GM23248 (cell line): ENCODE results near the gene MARCO. TPM values are rescaled to one million over a fixed set of nuclear protein-coding genes. Genes with fewer than 3 reads are reported as not detected.
A peak's percentile ranks its signal among the peaks of the same experiment; 100 is the strongest.

Experiments
- DNase-seq: peaks from one replicate; pipeline ENCODE4 v3.0.0-alpha.2; 2015
- H2AFZ ChIP-seq: fragments of 200-600 bp; sonication (generic); 2 replicates; pipeline ENCODE4 v1.6.1; 2016; ENCODE audit warnings: antibody characterized with exemption
- H3F3A ChIP-seq: fragments of 200-600 bp; sonication (generic); 2 replicates; pipeline ENCODE4 v1.6.1; 2016; ENCODE audit warnings: mild to moderate bottlenecking, antibody characterized with exemption, mixed run types; ENCODE audit not compliant: insufficient read depth
- H3K27ac ChIP-seq: fragments of 200-600 bp; sonication (generic); 2 replicates; pipeline ENCODE4 v1.5.1; 2016; ENCODE audit warnings: mild to moderate bottlenecking
- H3K27me3 ChIP-seq: fragments of 200-600 bp; sonication (generic); replicated peaks from 2 replicates; pipeline ENCODE4 v1.6.1; 2016; ENCODE audit warnings: mild to moderate bottlenecking; ENCODE audit not compliant: insufficient read depth
- H3K36me3 ChIP-seq: fragments of 200-600 bp; sonication (generic); 2 replicates; pipeline ENCODE4 v1.6.1; 2016; ENCODE audit warnings: low read depth, mild to moderate bottlenecking
- H3K4me1 ChIP-seq: fragments of 200-600 bp; sonication (generic); 2 replicates; pipeline ENCODE4 v1.6.1; 2016; ENCODE audit warnings: mild to moderate bottlenecking; ENCODE audit not compliant: insufficient read depth
- H3K4me2 ChIP-seq: fragments of 200-600 bp; sonication (generic); one replicate; pipeline ENCODE4 v1.6.1; 2016; ENCODE audit warnings: mild to moderate bottlenecking; ENCODE audit not compliant: unreplicated experiment
- H3K4me3 ChIP-seq: fragments of 200-600 bp; sonication (generic); 2 replicates; pipeline ENCODE4 v1.5.1; 2016; ENCODE audit warnings: mild to moderate bottlenecking
- H3K79me2 ChIP-seq: fragments of 200-600 bp; sonication (generic); 2 replicates; pipeline ENCODE4 v1.6.1; 2016; ENCODE audit warnings: mild to moderate bottlenecking; ENCODE audit not compliant: insufficient read depth
- H3K9ac ChIP-seq: fragments of 200-600 bp; sonication (generic); 2 replicates; pipeline ENCODE4 v1.6.1; 2016; ENCODE audit warnings: mild to moderate bottlenecking
- H3K9me2 ChIP-seq: fragments of 200-600 bp; sonication (generic); 2 replicates; pipeline ENCODE4 v1.6.1; 2016; ENCODE audit warnings: mixed run types, mild to moderate bottlenecking, moderate library complexity; ENCODE audit not compliant: insufficient read depth
- H3K9me3 ChIP-seq: fragments of 200-600 bp; sonication (generic); one replicate; pipeline ENCODE4 v1.6.1; 2017; ENCODE audit warnings: low read depth
- H4K20me1 ChIP-seq: fragments of 200-600 bp; sonication (generic); 2 replicates; pipeline ENCODE4 v1.6.0; 2016; ENCODE audit not compliant: insufficient read depth
- EZH2 ChIP-seq: fragments of 200-600 bp; sonication (generic); IDR thresholded peaks from 2 replicates; pipeline ENCODE4 v1.6.1; 2018; ENCODE audit warnings: antibody characterized with exemption, mild to moderate bottlenecking; ENCODE audit not compliant: insufficient read depth, poor library complexity, severe bottlenecking
- EZH2phosphoT487 ChIP-seq: fragments of 200-600 bp; sonication (generic); IDR thresholded peaks from 2 replicates; pipeline ENCODE4 v1.6.1; 2018; ENCODE audit warnings: antibody characterized with exemption, moderate library complexity, mild to moderate bottlenecking, low read depth; ENCODE audit not compliant: insufficient read depth
- WGBS, 2 experiments: methylation state at CpG; one replicate each; pipeline ENCODE4 v1.1.6; 2015 to 2017; ENCODE audit warnings: low lambda C conversion rate in 2 of 2, low coverage in 1 of 2; ENCODE audit errors: missing lambda C conversion rate in 2 of 2; 5-methylcytosine and 5-hydroxymethylcytosine counted together
- in situ Hi-C: fragments of 300-500 bp; cut with MboI; formaldehyde crosslinking; loops from 2 replicates; pipeline ENCODE4 v1.15.0; 2020
- polyA plus RNA-seq: library from polyadenylated mRNA; unstranded; fragments of >200 nt; fragmentation: Nextera tagmentation; extraction: Ambion mirVana; gene quantifications from 2 replicates; pipeline ENCODE4 v1.2.1, GENCODE V29; 2016
- total RNA-seq: library from RNA; depleted of rRNA; stranded (reverse); fragments of >200 nt; shearing (Covaris generic); gene quantifications from 2 replicates; pipeline ENCODE4 v1.2.3, GENCODE V29; 2014

MARCO gene
- total and polyA plus RNA-seq, 2 experiments from 2014 or later = not detected

DNA sequence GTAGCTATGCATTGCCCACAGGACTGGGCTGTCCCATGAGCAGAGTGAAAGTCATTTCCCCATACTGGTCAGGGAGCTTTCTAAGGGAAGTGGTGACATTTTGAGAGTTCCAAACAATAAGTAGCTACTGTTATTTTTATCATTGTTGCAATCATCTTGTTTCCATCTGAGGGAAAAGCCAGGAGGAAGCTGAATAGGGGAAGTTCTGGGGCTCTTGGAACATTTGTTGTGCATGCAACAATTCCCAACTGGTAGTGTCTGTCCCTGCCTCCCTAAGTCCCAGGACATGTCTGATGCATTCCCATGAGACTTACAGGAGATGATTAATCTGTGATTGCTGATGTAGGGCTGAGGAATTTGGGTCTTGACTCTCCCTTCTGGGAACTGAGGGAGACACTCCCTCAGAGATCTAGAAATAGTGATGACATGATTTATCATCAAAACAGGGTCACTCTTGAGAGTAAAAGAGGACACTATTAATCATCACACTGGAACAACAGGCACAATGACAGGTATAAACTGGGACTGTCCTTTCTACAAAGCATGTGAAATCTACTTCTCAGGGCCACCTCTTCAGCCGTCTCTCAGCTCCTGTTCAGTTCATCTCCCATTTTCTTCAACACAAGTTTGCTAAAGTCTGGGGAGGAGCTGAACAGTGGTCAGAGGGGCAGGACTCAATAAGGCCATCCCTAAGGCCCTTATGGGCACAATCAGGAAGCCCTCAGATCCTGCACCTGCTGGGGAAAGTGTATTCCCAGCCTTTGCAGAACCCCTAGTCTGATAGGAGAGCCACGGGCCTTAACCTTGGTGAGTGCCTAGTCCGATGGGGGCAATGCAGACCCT is 28.0 kb upstream of the MARCO start:
- in situ Hi-C loops = no loop called here
- H2AFZ ChIP-seq = no peak overlapping the region

DNA sequence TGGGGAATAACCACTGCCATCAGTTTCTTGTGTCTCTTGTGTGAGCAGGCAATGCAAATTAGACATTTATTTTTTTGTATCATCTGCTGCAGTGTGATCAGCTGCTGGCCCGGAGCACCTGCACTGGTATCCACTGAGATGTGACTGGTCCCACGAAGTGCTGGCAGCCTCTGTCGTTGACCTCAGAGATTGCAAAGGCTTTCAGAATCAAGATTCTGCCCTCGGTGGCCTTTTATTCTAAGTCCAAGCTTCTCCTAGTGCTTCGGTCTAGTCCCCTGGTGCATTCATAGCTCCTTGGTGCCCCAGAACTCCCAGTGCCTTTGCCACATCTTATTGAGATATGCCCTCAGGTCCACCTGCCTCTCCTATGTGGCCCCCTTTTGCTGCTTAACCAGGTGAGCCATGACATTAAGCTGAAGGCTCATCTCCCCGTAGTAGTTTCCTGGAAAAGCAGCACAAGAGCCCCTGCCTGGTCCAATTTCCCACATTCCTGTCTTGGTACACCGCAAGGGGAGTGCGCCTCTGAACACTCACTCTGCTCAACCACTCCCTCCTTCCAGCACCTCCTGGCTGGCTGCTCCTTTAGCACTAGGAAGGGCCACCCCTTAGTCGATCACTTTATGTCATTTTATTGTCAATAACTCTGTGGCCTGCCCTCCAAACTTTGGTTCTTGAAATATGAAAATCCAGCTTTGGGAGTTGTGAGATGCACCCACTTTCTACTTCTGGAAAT is 27.1 kb upstream of the MARCO start:
- in situ Hi-C loops = no loop called here
- H3K9ac ChIP-seq = no peak overlapping the region
- H3F3A ChIP-seq = no peaks in the 10 kb centered on the region
- peaks cover 21% of the 10 kb centered on the region for H3K27me3 ChIP-seq
- H3K9me3 ChIP-seq = no peaks in the 10 kb centered on the region
- no peak overlapping the region for H3K27ac ChIP-seq
- no peaks in the 10 kb centered on the region for H3K9me2 ChIP-seq
- WGBS, 2 experiments = 56 to 57% methylated on average over 9 of the region's 9 CpGs
- H3K4me1 ChIP-seq = peaks cover 9% of the 10 kb centered on the region; the same call in 1 of the 2 replicates
- no peak overlapping the region for H3K4me3 ChIP-seq
- no peak for DNase-seq
- H3K36me3 ChIP-seq = no peaks in the 10 kb centered on the region
- no peaks in the 10 kb centered on the region for H4K20me1 ChIP-seq
- no peak overlapping the region for H2AFZ ChIP-seq
- TF ChIP-seq EZH2 (no peak), EZH2phosphoT487 (no peak)
- no peak overlapping the region for H3K4me2 ChIP-seq
- no peaks in the 10 kb centered on the region for H3K79me2 ChIP-seq

More for the DNA sequence above, 28.0 kb upstream of the MARCO start:
- Histone ChIP-seq H3K4me3 (no peak overlapping the region), H3K4me2 (no peak overlapping the region), H3K9me2 (no peaks in the 10 kb centered on the region), H3K4me1 (peaks cover 9% of the 10 kb centered on the region; the same call in 1 of the 2 replicates), H3K9ac (no peak overlapping the region), H3K36me3 (no peaks in the 10 kb centered on the region), H3K27ac (no peak overlapping the region), H4K20me1 (no peaks in the 10 kb centered on the region), H3K79me2 (no peaks in the 10 kb centered on the region), H3F3A (no peaks in the 10 kb centered on the region), H3K9me3 (no peaks in the 10 kb centered on the region), H3K27me3 (peaks cover 20% of the 10 kb centered on the region)
- 67 to 79% methylated on average over 3 of the region's 3 CpGs for WGBS, 2 experiments
- DNase-seq = peak; percentile 39
- TF ChIP-seq EZH2phosphoT487 (no peak), EZH2 (no peak)

DNA sequence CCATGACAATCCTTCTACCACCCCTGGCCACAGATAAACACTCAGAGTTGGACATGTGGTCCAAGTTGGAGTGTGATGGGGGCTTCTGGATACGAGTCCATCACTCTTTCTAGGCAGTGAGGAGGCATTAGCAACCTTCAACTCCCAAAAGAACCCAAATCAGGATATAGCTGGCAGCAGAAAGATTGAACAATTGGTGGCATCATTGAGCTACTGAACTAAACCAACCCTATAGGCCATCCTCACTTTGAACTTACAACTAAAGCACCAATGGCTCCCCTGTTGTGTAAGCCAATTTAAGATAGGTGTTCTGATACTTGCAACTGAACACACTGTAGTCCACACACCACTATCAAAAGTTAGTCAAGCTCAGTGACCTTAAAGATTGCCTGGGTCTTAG is 24.0 kb upstream of the MARCO start:
- no peak overlapping the region for H3K27ac ChIP-seq
- H4K20me1 ChIP-seq = no peaks in the 10 kb centered on the region
- peaks cover 9% of the 10 kb centered on the region; the same call in 1 of the 2 replicates for H3K4me1 ChIP-seq
- peaks cover 26% of the 10 kb centered on the region for H3K27me3 ChIP-seq
- H3K4me2 ChIP-seq = no peak overlapping the region
- no peaks in the 10 kb centered on the region for H3K9me2 ChIP-seq
- no peak overlapping the region for H2AFZ ChIP-seq
- TF ChIP-seq EZH2phosphoT487 (no peak), EZH2 (no peak)
- H3K36me3 ChIP-seq = no peaks in the 10 kb centered on the region
- no peak overlapping the region for H3K9ac ChIP-seq
- DNase-seq = no peak
- H3K9me3 ChIP-seq = no peaks in the 10 kb centered on the region
- no peak overlapping the region for H3K4me3 ChIP-seq
- in situ Hi-C loops = no loop called here
- no peaks in the 10 kb centered on the region for H3K79me2 ChIP-seq
- no peaks in the 10 kb centered on the region for H3F3A ChIP-seq
- WGBS, 2 experiments = 0 to 5% methylated on average over 1 of the region's 1 CpG

DNA sequence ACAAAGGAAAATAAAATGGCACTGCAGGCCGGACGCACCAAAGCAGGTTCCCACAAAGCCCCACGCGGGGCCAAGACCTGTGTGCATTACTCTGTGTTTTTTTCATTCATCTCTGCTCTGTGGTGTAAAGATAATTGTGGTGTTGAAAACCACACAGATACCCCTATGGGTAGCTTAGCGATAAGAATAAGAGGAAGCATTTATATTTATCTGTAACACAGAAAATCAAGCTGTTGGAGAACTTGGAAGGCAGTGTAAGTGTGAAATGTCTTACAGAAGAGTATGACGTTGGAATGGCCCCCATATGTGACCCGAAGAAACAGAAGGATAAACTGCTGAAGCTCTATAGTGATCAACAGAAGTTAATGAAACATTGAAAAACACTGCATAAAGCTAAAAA is 20.3 kb upstream of the MARCO start:
- Histone ChIP-seq H3K27ac (no peak overlapping the region), H3F3A (no peaks in the 10 kb centered on the region), H3K4me3 (no peak overlapping the region), H3K9me3 (no peaks in the 10 kb centered on the region), H3K9me2 (no peaks in the 10 kb centered on the region), H3K9ac (no peak overlapping the region), H3K36me3 (no peaks in the 10 kb centered on the region), H3K4me2 (no peak overlapping the region), H2AFZ (no peak overlapping the region), H3K4me1 (no peaks in the 10 kb centered on the region), H4K20me1 (no peaks in the 10 kb centered on the region), H3K27me3 (peaks cover 49% of the 10 kb centered on the region), H3K79me2 (no peaks in the 10 kb centered on the region)
- DNase-seq = no peak
- in situ Hi-C loops = no loop called here
- 47 to 53% methylated on average over 7 of the region's 7 CpGs for WGBS, 2 experiments
- TF ChIP-seq EZH2 = no peak
- TF ChIP-seq EZH2phosphoT487 = no peak
